Adrenal gland (tissue), 12 donors: ENCODE data around the gene ZDHHC17. TPM values are rescaled to one million over a fixed set of nuclear protein-coding genes. Genes with fewer than 3 reads are reported as not detected.
"Not testable (repeated sequence)": the region's sequence is repeated elsewhere in the genome, so short reads cannot be mapped to it uniquely, and the experiment has no call there.

Experiments
- DNase-seq, 7 donors: peaks; one replicate each; pipeline ENCODE4 v3.0.0-alpha.2; 2019 to 2020
- H3K27ac ChIP-seq, 5 donors: fragments of 200-600 bp; sonication (generic) in 4 of 5; 1 replicate in 3 of 5; 2 replicates in 2 of 5; pipeline versions ENCODE4 v1.5.1 to v1.8.0; 2016 to 2020; ENCODE audit warnings: mild to moderate bottlenecking in 1 of 5
- H3K27me3 ChIP-seq: fragments of 200-600 bp; 2 replicates; pipeline ENCODE4 v1.8.0; 2021
- H3K36me3 ChIP-seq, 2 donors: fragments of 200-600 bp; replicated peaks in 1 of 2; 1 replicate in 1 of 2; 2 replicates in 1 of 2; pipeline versions ENCODE4 v1.5.1 to v1.8.0; 2018 to 2022
- H3K4me1 ChIP-seq, 2 donors: fragments of 200-600 bp; replicated peaks in 1 of 2; 1 replicate in 1 of 2; 2 replicates in 1 of 2; pipeline versions ENCODE4 v1.5.1 to v1.8.0; 2018 to 2021
- H3K4me3 ChIP-seq, 4 donors: fragments of 200-600 bp; sonication (generic) in 3 of 4; one replicate each; pipeline ENCODE4 v1.5.1; 2016 to 2018
- H3K9me3 ChIP-seq, 3 donors: fragments of 200-600 bp; sonication (generic) in 1 of 3; replicated peaks in 1 of 3; 1 replicate in 2 of 3; 2 replicates in 1 of 3; pipeline versions ENCODE4 v1.5.1 to v1.8.0; 2016 to 2021
- POLR2A ChIP-seq, 2 donors: fragments of 450-650 bp; IDR thresholded peaks; one replicate each; pipeline ENCODE4 v1.6.1; 2017; ENCODE audit warnings: antibody characterized with exemption in 2 of 2, mild to moderate bottlenecking in 2 of 2, moderate library complexity in 1 of 2
- WGBS, 4 donors: extraction: QIAGEN DNeasy Blood & Tissue Kit in 2 of 4; methylation state at CpG; one replicate each; pipeline versions ENCODE4 v1.1.5 to v1.1.7; 2013 to 2017; 5-methylcytosine and 5-hydroxymethylcytosine counted together
- intact Hi-C, 2 donors: fragments of 100-400 bp; cut with DNase I; formaldehyde crosslinking; loops; one replicate each; pipeline versions ENCODE4 v1.14.1 to v1.15.0; 2022 to 2023
- polyA plus RNA-seq, 3 donors: library from polyadenylated mRNA; stranded (reverse); fragments of 200-250 nt in 2 of 3; fragments of 350-450 nt in 1 of 3; fragmentation: Illumina TruSeq in 1 of 3; extraction: RNeasy Lipid Tissue Mini Kit (QIAGEN cat#74804) in 1 of 3; gene quantifications; one replicate each; pipeline ENCODE4 v1.2.3, GENCODE V29; 2013 to 2014
- total RNA-seq, 9 donors: library from RNA; depleted of rRNA in 4 of 9; stranded (reverse); fragments of >200 nt in 4 of 9; fragments of 120-200 nt in 1 of 9; fragmentation: NEBNext Ultra II Directional in 1 of 9; extraction: Animal tissue kit (Norgen Biotek cat#: 25700) in 1 of 9; gene quantifications; one replicate each; pipeline versions ENCODE4 v1.1.0 to v1.2.4, GENCODE V29; 2013 to 2023
- TF ChIP-seq, protein P1 (sequence below), 6 experiments: fragments of 450-650 bp in 4 of 6; fragments of 200-600 bp in 2 of 6; sonication (generic) in 1 of 6; IDR thresholded peaks; 1 replicate in 5 of 6; 2 replicates in 1 of 6; pipeline versions ENCODE4 v1.5.1 to v1.8.0; 2016 to 2021; ENCODE audit warnings: antibody characterized with exemption in 6 of 6, mild to moderate bottlenecking in 2 of 6, moderate library complexity in 1 of 6
- donor health status: healthy with polysubstance abuse.
- donor health status: Bipolar disorder and iron deficiency.
- donor health status: DM: yes; HTN: yes; CAD: no.
- donor health status: DM: no; HTN: no; CAD: no.
- donor health status: DM: no; HTN: no; CAD: no.
- donor health status: DM: yes; HTN: yes; CAD: no.

ZDHHC17 gene
- total and polyA plus RNA-seq, 12 donors = 17.7 to 102 (median 31.7) TPM

DNA sequence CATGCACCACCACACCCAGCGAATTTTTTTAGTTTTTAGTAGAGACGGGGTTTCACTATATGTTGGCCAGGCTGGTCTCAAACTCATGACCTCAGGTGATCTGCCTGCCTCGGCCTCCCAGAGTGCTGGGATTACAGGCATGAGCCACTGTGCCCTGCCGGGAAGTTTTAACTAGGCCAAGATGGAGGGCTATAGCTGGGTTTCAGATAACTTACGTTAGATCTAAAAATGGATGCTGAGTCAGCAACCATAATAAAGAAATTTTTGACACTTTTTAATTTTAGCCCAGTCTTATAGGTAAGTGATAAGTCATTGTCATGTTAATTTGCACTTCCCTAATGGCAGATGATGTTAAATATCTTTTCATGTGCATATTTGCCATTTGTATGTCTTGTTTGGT is 14.4 kb downstream of the ZDHHC17 start:
- Histone ChIP-seq H3K27ac (no peak overlapping the region), H3K27me3 (no peaks in the 10 kb centered on the region), H3K4me1 (peaks cover 15 to 70% of the 10 kb centered on the region in 2 donors), H3K4me3 (no peak overlapping the region), H3K9me3 (no peaks in the 10 kb centered on the region), H3K36me3 (no peaks in the 10 kb centered on the region)
- intact Hi-C loops = no loop called here
- 69 to 90% (median 77%) methylated on average over 5 of the region's 5 CpGs for WGBS, 4 donors
- DNase-seq = no peak
- TF ChIP-seq POLR2A (IDR thresholded peaks at IDR 0.05) = no peak
- TF ChIP-seq, protein P1, sequence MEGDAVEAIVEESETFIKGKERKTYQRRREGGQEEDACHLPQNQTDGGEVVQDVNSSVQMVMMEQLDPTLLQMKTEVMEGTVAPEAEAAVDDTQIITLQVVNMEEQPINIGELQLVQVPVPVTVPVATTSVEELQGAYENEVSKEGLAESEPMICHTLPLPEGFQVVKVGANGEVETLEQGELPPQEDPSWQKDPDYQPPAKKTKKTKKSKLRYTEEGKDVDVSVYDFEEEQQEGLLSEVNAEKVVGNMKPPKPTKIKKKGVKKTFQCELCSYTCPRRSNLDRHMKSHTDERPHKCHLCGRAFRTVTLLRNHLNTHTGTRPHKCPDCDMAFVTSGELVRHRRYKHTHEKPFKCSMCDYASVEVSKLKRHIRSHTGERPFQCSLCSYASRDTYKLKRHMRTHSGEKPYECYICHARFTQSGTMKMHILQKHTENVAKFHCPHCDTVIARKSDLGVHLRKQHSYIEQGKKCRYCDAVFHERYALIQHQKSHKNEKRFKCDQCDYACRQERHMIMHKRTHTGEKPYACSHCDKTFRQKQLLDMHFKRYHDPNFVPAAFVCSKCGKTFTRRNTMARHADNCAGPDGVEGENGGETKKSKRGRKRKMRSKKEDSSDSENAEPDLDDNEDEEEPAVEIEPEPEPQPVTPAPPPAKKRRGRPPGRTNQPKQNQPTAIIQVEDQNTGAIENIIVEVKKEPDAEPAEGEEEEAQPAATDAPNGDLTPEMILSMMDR (IDR thresholded peaks at IDR 0.05) = no peak

DNA sequence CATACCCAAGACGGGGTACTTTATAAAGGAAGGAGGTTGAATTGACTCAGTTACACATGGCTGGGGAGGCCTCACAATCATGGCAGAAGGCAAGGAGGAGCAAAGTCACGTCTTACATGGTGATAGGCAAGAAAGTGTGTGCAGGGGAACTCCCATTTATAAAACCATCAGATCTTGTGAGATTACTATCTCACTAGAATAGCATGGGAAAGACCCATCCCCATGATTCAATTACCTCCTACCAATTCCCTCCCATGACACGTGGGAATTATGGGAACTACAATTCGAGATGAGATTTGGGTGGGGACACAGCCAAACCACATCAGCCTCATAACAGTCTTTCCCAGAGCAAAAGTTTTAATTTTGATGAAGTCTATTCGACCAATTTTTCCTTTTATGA is 15.4 kb downstream of the ZDHHC17 start:
- intact Hi-C loops, H3K36me3 ChIP-seq, H3K4me3 ChIP-seq, H3K27ac ChIP-seq, DNase-seq, H3K9me3 ChIP-seq, H3K27me3 ChIP-seq: not testable (repeated sequence)
- 94 to 99% (median 95%) methylated on average over 5 of the region's 5 CpGs for WGBS, 4 donors
- peaks cover 15 to 79% of the 10 kb centered on the region in 2 donors for H3K4me1 ChIP-seq

DNA sequence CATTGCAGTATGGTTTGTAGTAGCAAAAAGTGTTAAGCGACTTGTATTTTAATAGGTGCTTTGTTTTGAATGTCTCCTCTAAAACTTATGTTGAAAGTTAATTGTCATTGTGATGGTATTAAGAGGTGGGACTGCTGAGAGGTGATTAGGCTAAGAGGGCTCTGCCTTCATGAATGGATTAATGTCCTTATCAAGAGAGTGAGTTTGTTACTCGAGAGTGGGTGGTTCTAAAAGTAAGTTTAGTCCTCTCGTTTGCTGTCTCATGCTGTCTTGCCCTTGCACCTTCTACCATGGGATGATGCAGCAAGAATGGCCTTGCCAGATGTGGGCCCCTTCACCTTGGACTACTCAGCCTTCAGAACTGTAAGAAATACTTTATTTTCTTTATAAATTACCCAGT is 17.4 kb downstream of the ZDHHC17 start:
- no peaks in the 10 kb centered on the region for H3K27me3 ChIP-seq
- intact Hi-C loops = no loop called here
- TF ChIP-seq, protein P1 (IDR thresholded peaks at IDR 0.05) = no peak
- TF ChIP-seq POLR2A (IDR thresholded peaks at IDR 0.05) = no peak
- H3K27ac ChIP-seq = peak overlapping the region in 3 of 5 donors; percentile 30 to 84 (median 31)
- 51 to 65% (median 58%) methylated on average over 3 of the region's 3 CpGs for WGBS, 4 donors
- no peak for DNase-seq
- no peak overlapping the region for H3K4me3 ChIP-seq
- no peaks in the 10 kb centered on the region for H3K9me3 ChIP-seq
- no peaks in the 10 kb centered on the region for H3K36me3 ChIP-seq
- peaks cover 10 to 85% of the 10 kb centered on the region in 2 donors for H3K4me1 ChIP-seq

DNA sequence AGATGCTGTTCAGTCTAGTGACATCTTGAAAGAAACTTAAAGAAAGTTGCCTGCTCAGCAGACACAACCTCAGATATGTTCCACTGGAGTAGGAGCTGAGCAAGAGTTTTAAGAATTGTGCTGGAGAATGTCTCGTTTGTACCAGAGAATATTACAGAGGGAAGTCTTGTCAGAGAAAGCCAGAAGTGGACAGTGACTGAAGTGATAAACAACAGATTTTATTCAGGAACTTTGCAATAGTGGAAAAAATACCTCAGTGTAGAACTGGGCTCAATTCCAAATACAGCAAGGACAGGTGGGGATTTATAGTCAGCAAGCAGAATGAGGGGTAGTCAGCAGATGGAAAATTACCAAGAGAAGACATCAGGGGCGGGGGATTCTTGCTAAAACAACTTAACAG is 18.6 kb downstream of the ZDHHC17 start:
- intact Hi-C loops = no loop called here
- peaks cover 10 to 84% of the 10 kb centered on the region in 2 donors for H3K4me1 ChIP-seq

More for the DNA sequence above, 18.6 kb downstream of the ZDHHC17 start:
- TF ChIP-seq, protein P1 (IDR thresholded peaks at IDR 0.05) = no peak
- no peak for TF ChIP-seq POLR2A (IDR thresholded peaks at IDR 0.05)
- no peaks in the 10 kb centered on the region for H3K36me3 ChIP-seq
- WGBS, 4 donors = 49 to 60% (median 51%) methylated on average over 2 of the region's 2 CpGs
- no peaks in the 10 kb centered on the region for H3K9me3 ChIP-seq
- H3K4me3 ChIP-seq = no peak overlapping the region
- H3K27me3 ChIP-seq = no peaks in the 10 kb centered on the region
- H3K27ac ChIP-seq = peak overlapping the region in 4 of 5 donors; percentile 51 to 84 (median 62)
- DNase-seq = peak in 2 of 7 donors; percentile 21 to 34
